ENCODE results near the gene NCAM1. TPM values are rescaled to one million over a fixed set of nuclear protein-coding genes. Genes with fewer than 3 reads are reported as not detected.
A peak's percentile ranks its signal among the peaks of the same experiment; 100 is the strongest.

The NCAM1 gene
- total and polyA plus RNA-seq, 8 donors = 1.2 to 19.6 (median 3.6) TPM

DNA sequence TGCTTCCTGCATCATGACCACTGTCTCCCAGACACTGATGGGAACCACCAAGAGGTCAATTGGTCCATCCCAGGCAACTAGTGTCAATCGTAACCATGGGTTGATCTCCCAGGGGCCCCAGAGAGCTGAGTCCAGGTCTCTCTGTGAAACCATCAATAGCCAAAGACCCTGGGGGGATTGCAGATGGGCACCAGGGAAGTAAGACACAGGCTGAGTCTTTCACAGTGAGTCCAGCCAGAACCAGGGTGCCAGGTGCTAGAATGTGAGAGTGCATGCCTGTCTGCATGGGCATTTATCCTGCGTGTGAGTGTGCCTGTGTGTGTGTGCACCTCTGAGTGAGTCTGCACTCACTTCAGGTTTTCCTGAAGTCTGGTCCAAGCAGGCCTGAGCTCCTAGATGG, 307.9 kb downstream of the NCAM1 start:
- 84 to 88% methylated on average over 2 of the region's 2 CpGs for WGBS, 2 donors
- no peaks in the 10 kb centered on the region for H3K4me1 ChIP-seq
- no peaks in the 10 kb centered on the region for H3K36me3 ChIP-seq
- no peak overlapping the region for H3K4me3 ChIP-seq
- H3K27me3 ChIP-seq = no peaks in the 10 kb centered on the region
- DNase-seq (no peak), ATAC-seq (no peak), FAIRE-seq (no peak)
- no peaks in the 10 kb centered on the region for H3K9me3 ChIP-seq
- intact Hi-C loops (cut with DNase I) = no loop called here
- TF ChIP-seq, protein P1, sequence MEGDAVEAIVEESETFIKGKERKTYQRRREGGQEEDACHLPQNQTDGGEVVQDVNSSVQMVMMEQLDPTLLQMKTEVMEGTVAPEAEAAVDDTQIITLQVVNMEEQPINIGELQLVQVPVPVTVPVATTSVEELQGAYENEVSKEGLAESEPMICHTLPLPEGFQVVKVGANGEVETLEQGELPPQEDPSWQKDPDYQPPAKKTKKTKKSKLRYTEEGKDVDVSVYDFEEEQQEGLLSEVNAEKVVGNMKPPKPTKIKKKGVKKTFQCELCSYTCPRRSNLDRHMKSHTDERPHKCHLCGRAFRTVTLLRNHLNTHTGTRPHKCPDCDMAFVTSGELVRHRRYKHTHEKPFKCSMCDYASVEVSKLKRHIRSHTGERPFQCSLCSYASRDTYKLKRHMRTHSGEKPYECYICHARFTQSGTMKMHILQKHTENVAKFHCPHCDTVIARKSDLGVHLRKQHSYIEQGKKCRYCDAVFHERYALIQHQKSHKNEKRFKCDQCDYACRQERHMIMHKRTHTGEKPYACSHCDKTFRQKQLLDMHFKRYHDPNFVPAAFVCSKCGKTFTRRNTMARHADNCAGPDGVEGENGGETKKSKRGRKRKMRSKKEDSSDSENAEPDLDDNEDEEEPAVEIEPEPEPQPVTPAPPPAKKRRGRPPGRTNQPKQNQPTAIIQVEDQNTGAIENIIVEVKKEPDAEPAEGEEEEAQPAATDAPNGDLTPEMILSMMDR (IDR thresholded peaks at IDR 0.05) = no peak
- H3K27ac ChIP-seq = no peak overlapping the region

DNA sequence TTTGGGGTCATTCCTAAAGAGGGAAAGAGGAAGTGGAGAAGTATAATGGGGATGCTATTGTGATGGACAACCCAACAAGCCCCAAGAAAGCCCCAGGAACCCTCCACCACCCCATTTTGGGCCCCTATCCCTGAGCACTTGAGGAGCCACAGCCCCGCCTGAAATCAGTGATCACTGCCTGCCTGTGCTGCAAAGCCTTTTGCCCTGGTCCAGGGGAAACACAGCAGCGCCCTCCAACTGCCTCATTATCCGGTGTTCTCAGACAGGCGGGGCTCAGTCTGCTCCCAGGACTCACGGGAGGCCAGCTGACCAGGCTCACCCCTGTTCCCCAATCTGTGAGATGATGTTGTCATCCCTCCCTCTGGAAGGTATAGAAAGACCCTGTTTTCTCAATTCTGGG, 308.4 kb downstream of the NCAM1 start:
- no peak overlapping the region for H3K27ac ChIP-seq
- no peaks in the 10 kb centered on the region for H3K4me1 ChIP-seq
- TF ChIP-seq, protein P1 (IDR thresholded peaks at IDR 0.05) = no peak
- H3K36me3 ChIP-seq = no peaks in the 10 kb centered on the region
- ATAC-seq (no peak), DNase-seq (no peak), FAIRE-seq (no peak)
- no peaks in the 10 kb centered on the region for H3K27me3 ChIP-seq
- no peaks in the 10 kb centered on the region for H3K9me3 ChIP-seq
- H3K4me3 ChIP-seq = no peak overlapping the region
- intact Hi-C loops (cut with DNase I) = no loop called here
- 86 to 90% methylated on average over 5 of the region's 5 CpGs for WGBS, 2 donors

DNA sequence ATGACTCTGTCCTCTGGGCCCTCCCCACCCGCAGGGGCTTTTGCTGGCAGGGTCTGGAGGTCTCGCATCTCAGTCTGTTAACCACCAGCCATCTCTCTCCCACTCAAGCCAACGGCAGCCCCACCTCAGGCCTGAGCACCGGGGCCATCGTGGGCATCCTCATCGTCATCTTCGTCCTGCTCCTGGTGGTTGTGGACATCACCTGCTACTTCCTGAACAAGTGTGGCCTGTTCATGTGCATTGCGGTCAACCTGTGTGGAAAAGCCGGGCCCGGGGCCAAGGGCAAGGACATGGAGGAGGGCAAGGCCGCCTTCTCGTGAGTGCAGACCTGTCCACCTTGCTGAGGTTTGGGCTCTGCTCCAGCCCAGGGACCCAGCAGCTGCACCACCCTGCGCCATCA, 308.9 kb downstream of the NCAM1 start:
- Histone ChIP-seq H3K36me3 (no peaks in the 10 kb centered on the region), H3K27me3 (no peaks in the 10 kb centered on the region), H3K27ac (no peak overlapping the region), H3K4me1 (no peaks in the 10 kb centered on the region), H3K9me3 (no peaks in the 10 kb centered on the region), H3K4me3 (no peak overlapping the region)
- TF ChIP-seq, protein P1 (IDR thresholded peaks at IDR 0.05) = no peak
- FAIRE-seq = no peak
- no peak for ATAC-seq
- intact Hi-C loops (cut with DNase I) = no loop called here
- 87 to 94% methylated on average over 13 of the region's 13 CpGs for WGBS, 2 donors
- DNase-seq = peak in 1 of 6 donors; percentile 30

DNA sequence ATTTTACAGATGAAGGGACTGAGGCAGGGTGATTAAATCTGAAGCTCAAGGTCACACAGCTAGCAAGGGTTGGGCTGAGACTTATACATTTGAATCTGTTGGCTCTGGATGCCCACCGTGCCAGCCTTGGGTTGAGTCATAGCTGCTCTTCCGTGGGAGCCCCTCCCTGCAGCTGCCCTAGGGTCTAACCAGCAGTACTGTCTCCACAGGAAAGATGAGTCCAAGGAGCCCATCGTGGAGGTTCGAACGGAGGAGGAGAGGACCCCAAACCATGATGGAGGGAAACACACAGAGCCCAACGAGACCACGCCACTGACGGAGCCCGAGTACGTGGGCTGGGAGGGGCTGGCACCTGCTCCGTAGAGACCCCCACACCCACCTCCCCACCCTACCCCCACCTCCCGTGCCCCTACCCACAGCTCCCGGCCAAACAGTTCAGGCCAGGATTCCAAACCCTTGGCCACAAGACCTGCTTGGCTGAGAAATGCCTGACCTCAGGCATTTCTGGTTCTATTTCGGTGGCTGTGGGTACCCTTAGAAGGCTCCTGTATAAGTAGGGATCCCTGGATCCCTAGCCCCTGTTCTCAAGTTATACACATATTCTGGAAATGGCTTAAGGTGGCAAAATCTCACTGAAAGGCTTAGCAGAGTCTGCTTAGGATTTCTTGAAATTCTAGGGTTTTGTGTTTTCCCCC, 310.5 kb downstream of the NCAM1 start:
- no peaks in the 10 kb centered on the region for H3K27me3 ChIP-seq
- ATAC-seq (no peak), DNase-seq (no peak), FAIRE-seq (no peak)
- no peak overlapping the region for H3K4me3 ChIP-seq
- no peaks in the 10 kb centered on the region for H3K9me3 ChIP-seq
- TF ChIP-seq, protein P1 (IDR thresholded peaks at IDR 0.05) = no peak
- no peaks in the 10 kb centered on the region for H3K36me3 ChIP-seq
- H3K4me1 ChIP-seq = no peaks in the 10 kb centered on the region
- 78 to 87% methylated on average over 10 to 14 of the region's 14 CpGs for WGBS, 2 donors
- intact Hi-C loops (cut with DNase I) = no loop called here
- H3K27ac ChIP-seq = no peak overlapping the region

DNA sequence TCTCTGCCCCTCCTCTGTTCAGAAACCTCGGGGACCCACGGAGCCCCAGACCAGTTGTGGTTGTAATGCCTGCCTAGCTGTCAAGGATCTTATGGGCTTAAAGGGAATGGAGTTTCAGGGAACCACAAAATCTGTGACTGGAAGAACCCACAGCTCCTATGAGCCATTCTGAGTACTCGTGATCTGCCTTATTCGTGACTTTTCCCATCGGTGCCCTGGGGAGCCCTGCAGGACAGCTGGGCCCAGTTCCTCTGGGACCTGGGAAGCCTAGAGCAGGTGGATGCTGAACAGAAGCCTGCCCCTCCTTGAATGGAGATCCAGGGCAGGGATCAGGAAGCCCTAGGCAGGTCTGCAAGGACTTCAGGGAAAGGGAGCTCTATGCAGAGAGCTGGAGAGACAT, 311.1 kb downstream of the NCAM1 start:
- no peaks in the 10 kb centered on the region for H3K36me3 ChIP-seq
- TF ChIP-seq, protein P1 (IDR thresholded peaks at IDR 0.05) = no peak
- no peaks in the 10 kb centered on the region for H3K27me3 ChIP-seq
- FAIRE-seq (no peak), ATAC-seq (no peak), DNase-seq (no peak)
- no peaks in the 10 kb centered on the region for H3K4me1 ChIP-seq
- no peaks in the 10 kb centered on the region for H3K9me3 ChIP-seq
- H3K4me3 ChIP-seq = no peak overlapping the region
- intact Hi-C loops (cut with DNase I) = no loop called here
- no peak overlapping the region for H3K27ac ChIP-seq
- WGBS, 2 donors = 55 to 61% methylated on average over 5 of the region's 5 CpGs

Data from pancreas (tissue), 10 donors.